IgD-negative memory B cell (primary cell): Measurements from ENCODE around the gene PIK3CB. TPM values are rescaled to one million over a fixed set of nuclear protein-coding genes. Genes with fewer than 3 reads are reported as not detected.
A peak's percentile ranks its signal among the peaks of the same experiment; 100 is the strongest.
"Not testable (repeated sequence)": the region's sequence is repeated elsewhere in the genome, so short reads cannot be mapped to it uniquely, and the experiment has no call there.

Experiments
- H3K27ac Mint-ChIP-seq, 3 donors: one replicate each; pipeline ENCODE4 v1.8.0; 2020 to 2022; ENCODE audit warnings: mild to moderate bottlenecking in 3 of 3, mixed read lengths in 3 of 3, moderate library complexity in 1 of 3
- H3K27me3 Mint-ChIP-seq: one replicate; pipeline ENCODE4 v1.8.0; 2021; ENCODE audit warnings: mixed read lengths
- H3K36me3 Mint-ChIP-seq: one replicate; pipeline ENCODE4 v1.8.0; 2020; ENCODE audit warnings: mild to moderate bottlenecking, mixed read lengths
- H3K4me1 Mint-ChIP-seq, 3 donors: one replicate each; pipeline ENCODE4 v1.8.0; 2020 to 2022; ENCODE audit warnings: mixed read lengths in 3 of 3, mild to moderate bottlenecking in 1 of 3
- H3K4me3 Mint-ChIP-seq, 4 donors: one replicate each; pipeline ENCODE4 v1.8.0; 2020 to 2022; ENCODE audit warnings: mild to moderate bottlenecking in 4 of 4, mixed read lengths in 4 of 4, moderate library complexity in 3 of 4
- H3K9me3 Mint-ChIP-seq, 3 donors: one replicate each; pipeline ENCODE4 v1.8.0; 2020 to 2021; ENCODE audit warnings: mixed read lengths in 3 of 3, mild to moderate bottlenecking in 1 of 3
- polyA plus RNA-seq: library from polyadenylated mRNA; unstranded; fragments of 300-500 nt; fragmentation: Illumina TruSeq; gene quantifications from one replicate; pipeline ENCODE4 v1.2.3, GENCODE V29; 2021

The PIK3CB gene
- polyA plus RNA-seq, 1 donor from 2014 or later = 9.2 TPM

GRCh38 chr3:138712086-138712485, 122.6 kb downstream of the PIK3CB start:
- Mint-ChIP-seq H3K36me3 (peaks cover 11% of the 10 kb centered on the region), H3K27me3 (no peaks in the 10 kb centered on the region), H3K27ac (no peak overlapping the region)

GRCh38 chr3:138705675-138706074, 129.1 kb downstream of the PIK3CB start:
- Mint-ChIP-seq H3K27ac (no peak overlapping the region), H3K4me1 (no peaks in the 10 kb centered on the region), H3K36me3 (peaks cover 14% of the 10 kb centered on the region), H3K4me3 (no peak overlapping the region), H3K9me3 (no peaks in the 10 kb centered on the region), H3K27me3 (no peaks in the 10 kb centered on the region)

More at GRCh38 chr3:138712086-138712485, 122.6 kb downstream of the PIK3CB start:
- no peaks in the 10 kb centered on the region for H3K9me3 Mint-ChIP-seq
- no peaks in the 10 kb centered on the region for H3K4me1 Mint-ChIP-seq
- H3K4me3 Mint-ChIP-seq = no peak overlapping the region

- Mint-ChIP-seq H3K36me3 (peaks cover 7% of the 10 kb centered on the region), H3K4me3 (no peak overlapping the region), H3K9me3 (no peaks in the 10 kb centered on the region), H3K27me3 (no peaks in the 10 kb centered on the region), H3K27ac (no peak overlapping the region), H3K4me1 (no peaks in the 10 kb centered on the region)
Observed at GRCh38 chr3:138696666-138697370, 137.9 kb downstream of the PIK3CB start.

- H3K4me3 Mint-ChIP-seq = peak overlapping the region in 1 of 4 donors; percentile 56
- H3K27me3 Mint-ChIP-seq = no peaks in the 10 kb centered on the region
- H3K9me3 Mint-ChIP-seq = no peaks in the 10 kb centered on the region
- H3K4me1 Mint-ChIP-seq = no peaks in the 10 kb centered on the region
- H3K27ac Mint-ChIP-seq = no peak overlapping the region
- peaks cover 5% of the 10 kb centered on the region for H3K36me3 Mint-ChIP-seq
Observed at GRCh38 chr3:138694287-138695007, 140.3 kb downstream of the PIK3CB start.

GRCh38 chr3:138692152-138692551, 142.6 kb downstream of the PIK3CB start:
- Mint-ChIP-seq H3K36me3 (peaks cover 8% of the 10 kb centered on the region), H3K4me1 (peaks cover 1 to 14% (median 8%) of the 10 kb centered on the region in 3 donors), H3K4me3 (peak overlapping the region in 1 of 4 donors; percentile 5), H3K27me3 (no peaks in the 10 kb centered on the region), H3K9me3 (no peaks in the 10 kb centered on the region), H3K27ac (no peak overlapping the region)

GRCh38 chr3:138691351-138691750, 143.4 kb downstream of the PIK3CB start:
- Mint-ChIP-seq H3K27me3 (no peaks in the 10 kb centered on the region), H3K4me3 (no peak overlapping the region), H3K4me1 (peaks cover 8 to 21% (median 15%) of the 10 kb centered on the region in 3 donors), H3K9me3 (no peaks in the 10 kb centered on the region), H3K36me3 (peaks cover 8% of the 10 kb centered on the region), H3K27ac (no peak overlapping the region)

- H3K4me1 Mint-ChIP-seq = peaks cover 8 to 21% (median 15%) of the 10 kb centered on the region in 3 donors
- peaks cover 8% of the 10 kb centered on the region for H3K36me3 Mint-ChIP-seq
- H3K27ac Mint-ChIP-seq = no peak overlapping the region
- no peak overlapping the region for H3K4me3 Mint-ChIP-seq
- H3K27me3 Mint-ChIP-seq = no peaks in the 10 kb centered on the region
- no peaks in the 10 kb centered on the region for H3K9me3 Mint-ChIP-seq
Observed at GRCh38 chr3:138690036-138690435, 144.7 kb downstream of the PIK3CB start.

- H3K9me3 Mint-ChIP-seq = no peaks in the 10 kb centered on the region
- no peaks in the 10 kb centered on the region for H3K27me3 Mint-ChIP-seq
- H3K36me3 Mint-ChIP-seq = peaks cover 6% of the 10 kb centered on the region
- H3K27ac Mint-ChIP-seq = no peak overlapping the region
- peaks cover 8 to 21% (median 15%) of the 10 kb centered on the region in 3 donors for H3K4me1 Mint-ChIP-seq
- H3K4me3 Mint-ChIP-seq = no peak overlapping the region
Observed at GRCh38 chr3:138688871-138689299, 145.8 kb downstream of the PIK3CB start.

- peak overlapping the region in 2 of 3 donors; percentile 3 to 28 for H3K27ac Mint-ChIP-seq
- peaks cover 6% of the 10 kb centered on the region for H3K36me3 Mint-ChIP-seq
- no peaks in the 10 kb centered on the region for H3K9me3 Mint-ChIP-seq
- peaks cover 8 to 21% (median 15%) of the 10 kb centered on the region in 3 donors for H3K4me1 Mint-ChIP-seq
- H3K27me3 Mint-ChIP-seq = no peaks in the 10 kb centered on the region
- peak overlapping the region in 1 of 4 donors; percentile 45 for H3K4me3 Mint-ChIP-seq
Observed at GRCh38 chr3:138687236-138687635, 147.5 kb downstream of the PIK3CB start.

GRCh38 chr3:138686771-138687221, 147.9 kb downstream of the PIK3CB start:
- Mint-ChIP-seq H3K4me1 (peaks cover 8 to 21% (median 15%) of the 10 kb centered on the region in 3 donors), H3K27me3 (no peaks in the 10 kb centered on the region), H3K4me3 (peak overlapping the region in 1 of 4 donors; percentile 45), H3K9me3 (no peaks in the 10 kb centered on the region), H3K27ac (peak overlapping the region in 1 of 3 donors; percentile 78), H3K36me3 (peaks cover 6% of the 10 kb centered on the region)

- H3K27me3 Mint-ChIP-seq = no peaks in the 10 kb centered on the region
- H3K4me1 Mint-ChIP-seq = peaks cover 10 to 21% (median 15%) of the 10 kb centered on the region in 3 donors
- H3K4me3 Mint-ChIP-seq = no peak overlapping the region
- no peak overlapping the region for H3K27ac Mint-ChIP-seq
- peaks cover 8% of the 10 kb centered on the region for H3K36me3 Mint-ChIP-seq
- H3K9me3 Mint-ChIP-seq = no peaks in the 10 kb centered on the region
Observed at GRCh38 chr3:138684396-138684795, 150.3 kb downstream of the PIK3CB start.

- Mint-ChIP-seq H3K4me3 (no peak overlapping the region), H3K36me3 (peaks cover 4% of the 10 kb centered on the region), H3K4me1 (peaks cover 9 to 12% (median 10%) of the 10 kb centered on the region in 3 donors), H3K9me3 (no peaks in the 10 kb centered on the region), H3K27me3 (no peaks in the 10 kb centered on the region), H3K27ac (no peak overlapping the region)
Observed at GRCh38 chr3:138682648-138683047, 152.1 kb downstream of the PIK3CB start.

- H3K36me3 Mint-ChIP-seq = peaks cover 3% of the 10 kb centered on the region
- peaks cover 2 to 4% (median 2%) of the 10 kb centered on the region in 3 donors for H3K4me1 Mint-ChIP-seq
- H3K4me3 Mint-ChIP-seq = no peak overlapping the region
- H3K27me3 Mint-ChIP-seq = no peaks in the 10 kb centered on the region
- peak overlapping the region in 1 of 3 donors; percentile 45 for H3K27ac Mint-ChIP-seq
- H3K9me3 Mint-ChIP-seq = no peaks in the 10 kb centered on the region
Observed at GRCh38 chr3:138681463-138682220, 153.1 kb downstream of the PIK3CB start.

- not testable (repeated sequence) for H3K4me3 Mint-ChIP-seq
Observed at GRCh38 chr3:138680974-138681373, 153.8 kb downstream of the PIK3CB start.

More at GRCh38 chr3:138680974-138681373, 153.8 kb downstream of the PIK3CB start:
- H3K36me3 Mint-ChIP-seq, H3K9me3 Mint-ChIP-seq, H3K27me3 Mint-ChIP-seq, H3K27ac Mint-ChIP-seq, H3K4me1 Mint-ChIP-seq: not testable (repeated sequence)
